Daoy (cell line): ENCODE results near the gene LRRC26. TPM values are rescaled to one million over a fixed set of nuclear protein-coding genes. Genes with fewer than 3 reads are reported as not detected.
"Not testable (repeated sequence)": the region's sequence is repeated elsewhere in the genome, so short reads cannot be mapped to it uniquely, and the experiment has no call there.

Source experiments
- DNase-seq: peaks from one replicate; pipeline ENCODE4 v3.0.0-alpha.2; 2015; ENCODE audit warnings: low read depth
- total RNA-seq: library from RNA; depleted of rRNA; stranded (reverse); fragments of >200 nt; shearing (Covaris generic); gene quantifications from 2 replicates; pipeline ENCODE4 v1.2.3, GENCODE V29; 2014

Gene LRRC26
- total RNA-seq, 1 experiment from 2014 or later: not detected

DNA sequence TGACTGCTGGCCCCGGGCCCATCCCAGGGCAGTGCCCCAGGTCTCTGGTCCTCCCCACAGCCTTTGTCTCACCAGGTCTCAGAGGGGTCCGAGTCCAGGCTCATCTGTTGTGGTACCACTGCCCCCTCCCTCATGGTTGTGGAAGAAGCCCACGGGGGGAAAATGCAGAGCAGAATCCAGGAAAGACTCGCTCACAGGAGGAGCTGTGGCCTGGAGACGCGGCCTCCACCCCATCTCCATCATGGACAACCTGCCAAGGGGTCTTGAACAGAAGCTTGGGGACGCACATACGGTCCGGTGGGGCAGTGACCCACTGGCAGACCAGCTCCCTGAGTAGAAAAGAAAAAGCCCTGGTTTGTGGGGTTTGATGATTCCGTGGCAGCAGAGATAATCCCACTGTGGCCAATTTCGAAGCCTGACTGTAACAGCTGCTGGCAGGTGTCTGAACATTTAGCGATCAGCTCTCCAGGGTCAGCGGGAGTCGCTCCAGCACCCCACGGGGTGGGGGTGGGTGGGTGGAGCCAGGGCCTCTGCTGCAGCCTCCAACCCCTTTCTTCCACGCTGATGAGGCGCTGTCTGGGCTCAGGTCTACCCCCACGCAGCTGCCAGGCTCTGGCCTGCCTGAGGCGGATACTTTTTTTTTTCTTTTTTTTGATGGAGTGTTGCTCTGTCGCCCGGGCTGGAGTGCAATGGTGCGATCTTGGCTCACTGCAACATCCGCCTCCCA lies 32.8 kb downstream of the LRRC26 start:
- DNase-seq: no peak

DNA sequence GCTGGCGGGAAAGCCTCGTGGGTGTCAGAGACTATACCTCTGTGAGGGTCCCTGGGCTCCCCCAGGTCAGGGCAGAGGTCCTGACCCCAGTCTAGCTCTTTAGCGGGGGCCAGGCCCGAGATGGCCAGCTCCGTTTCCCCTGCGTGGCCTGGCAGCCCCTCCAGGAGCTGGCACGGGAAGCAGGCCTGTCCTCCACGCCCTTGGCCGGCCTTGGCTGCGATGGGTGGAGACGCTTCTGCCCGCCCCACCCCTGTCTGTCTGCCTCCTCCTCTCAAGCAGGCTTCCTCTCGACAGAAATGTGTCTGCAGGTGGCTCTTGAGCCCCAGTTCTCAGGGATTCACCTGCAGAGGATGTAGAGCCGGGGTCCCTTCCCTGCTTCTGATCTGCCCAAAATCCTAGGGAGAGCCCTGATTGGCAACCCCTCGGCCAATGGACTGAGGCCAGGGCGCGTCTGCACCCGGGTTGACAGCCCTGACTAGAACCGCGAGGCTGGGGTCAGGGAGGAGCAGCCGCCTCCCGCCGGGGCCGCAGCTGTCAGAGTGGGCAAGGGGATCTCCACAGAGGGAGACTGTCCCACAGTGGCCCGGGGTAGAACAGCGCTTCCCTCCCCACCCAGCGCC lies 33.5 kb downstream of the LRRC26 start:
- DNase-seq: no peak

GRCh38 chr9:137135154-137135553 lies 34.7 kb downstream of the LRRC26 start:
- DNase-seq: not testable (repeated sequence)

DNA sequence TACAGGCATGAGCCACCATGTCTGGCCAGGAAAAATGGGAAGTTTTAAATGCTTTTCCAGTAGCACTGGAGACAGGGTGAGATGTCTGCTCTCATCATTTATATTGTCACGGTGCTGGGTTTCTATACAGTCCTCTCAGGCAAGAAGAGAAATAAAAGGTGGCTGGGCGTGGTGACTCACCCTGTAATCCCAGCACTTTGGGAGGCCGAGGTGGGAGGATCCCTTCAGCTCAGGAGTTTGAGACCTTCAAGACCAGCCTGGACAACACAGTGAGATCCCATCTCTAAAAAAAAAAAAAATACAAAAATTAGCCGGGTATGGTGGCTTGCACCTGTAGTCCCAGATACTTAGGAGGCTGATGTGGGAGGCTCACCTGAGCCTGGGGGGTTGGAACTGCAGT lies 35.7 kb downstream of the LRRC26 start:
- DNase-seq: peak; percentile 57

DNA sequence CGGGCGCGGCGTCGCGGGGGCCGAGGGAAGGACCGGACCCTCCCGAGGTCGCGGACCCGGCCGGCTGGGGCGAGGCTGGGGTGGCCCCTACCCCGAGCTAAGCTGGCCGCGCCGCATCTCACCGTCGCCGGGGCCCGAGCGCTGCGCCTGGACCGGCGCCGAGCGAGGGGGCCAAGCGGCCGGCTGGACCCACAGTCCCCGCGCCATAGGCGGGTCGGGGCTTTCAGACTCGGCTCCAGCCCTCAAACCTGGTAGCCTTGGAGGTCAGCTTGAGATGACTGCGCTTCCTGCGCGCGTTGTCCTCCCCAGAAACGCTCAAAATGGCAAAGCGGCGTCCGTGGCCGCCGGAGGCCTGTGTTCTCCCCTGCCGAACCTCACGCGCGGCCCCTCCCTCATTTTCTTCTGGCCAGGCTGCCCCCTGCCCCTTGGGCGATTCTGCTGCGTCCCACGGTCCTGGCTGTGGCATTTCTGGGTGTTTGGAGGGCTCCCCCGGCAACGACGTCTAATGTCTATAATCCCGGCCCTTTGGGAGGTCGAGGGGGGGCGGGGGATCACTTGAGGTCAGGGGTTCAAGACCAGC lies 39.6 kb downstream of the LRRC26 start:
- peak; percentile 47 for DNase-seq

DNA sequence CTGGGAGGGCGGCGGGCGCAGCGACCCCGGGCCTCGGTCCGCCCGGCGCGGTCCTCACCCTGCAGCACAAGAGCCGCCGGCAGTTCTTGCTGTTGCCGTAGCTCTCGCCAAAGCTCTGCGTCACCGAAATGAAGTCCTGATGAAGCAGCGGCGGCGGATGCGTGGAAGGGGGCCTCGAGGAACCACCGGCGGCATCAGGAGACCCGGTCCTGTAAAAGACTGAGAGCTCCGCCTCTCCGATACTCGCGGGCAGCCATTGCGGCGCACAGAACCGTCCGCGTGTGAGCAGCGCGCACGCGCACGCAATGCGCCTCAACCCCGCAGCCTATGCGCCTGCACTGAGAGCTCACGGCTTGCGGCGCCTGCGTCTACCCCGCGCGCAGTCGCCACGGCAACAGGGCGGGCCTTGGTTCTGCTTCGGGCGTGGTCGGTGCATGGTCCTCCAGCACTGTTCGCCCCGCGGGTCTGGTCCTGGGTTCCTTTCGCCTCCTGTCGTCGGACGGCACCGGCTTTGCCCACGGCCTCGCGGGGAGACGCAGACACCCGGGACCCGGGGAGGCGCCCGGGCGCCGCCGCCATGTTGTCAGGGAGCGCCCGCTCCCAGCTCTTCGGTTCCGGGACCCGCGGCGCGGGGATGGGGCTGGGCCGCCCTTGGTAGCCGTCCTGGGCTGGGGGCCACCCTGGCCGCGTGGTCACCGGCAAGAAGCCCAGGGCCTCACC lies 40.2 kb downstream of the LRRC26 start:
- DNase-seq: peak; percentile 98

GRCh38 chr9:137128862-137129455 lies 40.9 kb downstream of the LRRC26 start:
- no peak for DNase-seq

DNA sequence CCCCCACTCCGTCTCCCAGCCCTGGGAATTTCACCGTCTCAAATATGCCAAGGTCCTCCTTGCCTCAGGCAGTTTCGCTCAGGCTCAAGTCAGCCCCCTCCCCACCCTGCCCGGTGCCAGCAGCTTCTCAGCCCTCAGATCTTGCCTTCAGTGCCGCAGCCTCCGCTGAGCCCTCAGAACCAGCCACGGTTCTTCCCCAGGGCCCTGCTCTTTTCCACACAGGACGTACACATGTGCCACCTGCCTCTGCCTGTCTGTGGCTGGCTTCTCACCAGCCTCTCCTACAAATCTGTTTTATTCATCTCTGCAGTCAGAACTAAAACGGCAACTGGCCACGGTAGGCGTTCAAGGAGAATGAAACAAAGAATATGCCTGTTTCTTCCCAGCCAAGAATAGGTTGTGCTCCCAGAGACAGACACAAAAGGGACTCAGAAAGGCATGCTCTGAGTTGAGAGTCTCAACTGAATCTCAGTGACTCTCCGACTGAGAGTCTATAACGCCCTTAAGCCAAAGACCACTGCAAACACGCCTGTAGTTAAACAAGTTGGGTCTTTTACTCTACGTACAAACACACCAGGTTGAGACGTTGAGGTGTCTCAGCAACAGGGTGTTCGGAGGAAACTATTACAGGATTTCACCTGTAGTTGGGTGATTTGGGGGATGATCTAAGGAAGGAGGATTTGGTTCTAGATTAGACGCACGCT lies 41.5 kb downstream of the LRRC26 start:
- DNase-seq: no peak

DNA sequence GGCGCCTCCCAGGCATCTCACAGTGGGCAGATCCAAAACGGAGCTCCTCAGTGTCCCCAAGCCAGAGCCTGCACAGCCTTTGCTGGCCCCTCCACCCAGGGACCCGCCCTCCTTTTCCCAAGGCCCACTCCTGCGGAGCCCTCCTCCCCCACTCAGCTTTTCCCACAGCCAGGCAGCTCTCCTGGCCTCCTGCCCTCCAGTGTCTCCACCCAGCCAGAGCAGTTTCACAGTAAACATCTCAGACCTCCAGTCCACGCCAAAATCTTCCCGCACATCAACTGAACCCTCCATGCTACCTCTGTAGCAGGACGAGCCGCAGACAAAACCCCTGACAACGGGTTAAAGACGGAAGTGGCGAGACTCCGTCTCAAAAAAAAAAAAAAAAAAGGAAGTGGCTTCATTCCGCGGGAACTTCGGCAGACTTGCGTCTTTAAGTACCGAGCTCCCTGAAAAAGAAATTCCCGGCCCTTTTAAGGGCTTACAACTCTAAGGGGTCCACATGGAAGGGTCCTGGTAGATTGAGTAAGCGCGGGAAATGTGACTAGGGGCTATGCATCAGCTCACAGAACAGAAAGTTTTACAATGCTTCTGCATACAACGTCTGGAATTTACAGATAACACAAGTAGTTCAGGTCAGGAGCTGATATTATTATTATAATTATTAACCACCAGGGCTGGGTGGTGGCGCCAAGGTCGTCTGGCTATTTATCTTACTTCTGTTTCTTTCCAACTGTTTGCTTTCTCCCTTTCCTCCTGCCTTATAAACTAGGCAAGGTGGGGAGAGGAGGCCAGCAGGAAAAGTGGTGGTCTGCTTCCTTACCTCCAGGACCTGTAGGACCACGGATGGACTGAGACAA lies 42.3 kb downstream of the LRRC26 start:
- no peak for DNase-seq

- no peak for DNase-seq
Observed at GRCh38 chr9:137126786-137127185, 43.1 kb downstream of the LRRC26 start.

GRCh38 chr9:137123952-137124462 lies 45.8 kb downstream of the LRRC26 start:
- DNase-seq: not testable (repeated sequence)

GRCh38 chr9:137123468-137123837 lies 46.4 kb downstream of the LRRC26 start:
- no peak for DNase-seq

- DNase-seq: not testable (repeated sequence)
Observed at GRCh38 chr9:137122796-137123467, 46.9 kb downstream of the LRRC26 start.

DNA sequence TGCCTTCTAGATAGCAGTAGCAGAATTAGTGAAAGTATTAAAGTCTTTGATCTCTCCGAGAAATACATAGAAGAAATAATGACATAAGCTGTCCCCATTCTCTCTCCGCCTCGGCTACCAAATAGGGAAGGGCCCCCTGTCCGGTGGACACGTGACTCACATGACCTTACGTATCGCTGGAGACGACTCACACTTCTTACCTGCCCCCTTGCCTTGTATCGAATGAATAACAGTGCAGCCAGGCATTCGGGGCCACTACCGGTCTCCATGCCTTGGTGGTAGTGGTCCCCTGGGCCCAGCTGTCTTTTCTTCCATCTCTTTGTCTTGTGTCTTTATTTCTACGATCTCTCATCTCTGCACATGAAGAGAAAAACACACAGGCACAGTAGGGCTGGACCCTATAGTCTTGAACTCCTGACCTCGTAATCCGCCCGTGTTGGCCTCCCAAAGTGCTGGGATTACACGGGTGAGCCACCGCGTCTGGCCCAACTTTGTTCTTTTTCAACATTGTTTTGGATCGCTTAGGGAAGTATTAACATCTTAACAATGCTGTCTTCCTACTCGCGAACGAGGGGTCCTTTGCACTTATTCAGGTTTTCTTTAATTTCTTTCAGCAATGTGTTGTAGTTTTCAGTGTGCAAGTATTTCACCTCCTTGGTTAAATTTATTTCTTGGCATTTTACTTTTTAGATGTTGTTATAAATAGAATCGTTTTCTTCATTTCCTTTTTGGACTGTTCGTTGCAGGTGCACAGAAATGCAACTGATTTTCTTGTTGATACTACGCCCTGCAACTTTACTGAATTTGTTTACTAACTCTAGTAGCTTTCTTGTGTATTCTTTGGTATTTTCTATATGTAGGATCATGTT lies 47.7 kb downstream of the LRRC26 start:
- not testable (repeated sequence) for DNase-seq
